ENCODE measurements around the gene ARL4D.

ARL4D gene

GRCh38 chr17:43367737-43368242 lies 31.0 kb upstream of the ARL4D start (continued):
- TF ChIP-seq ZNF513 (tag by site-specific recombination; IDR thresholded peaks at IDR 0.05): peak; percentile 40; the same call in 1 of the 2 replicates
- peak; percentile 99 for TF ChIP-seq ZNF366 (tag by site-specific recombination; conservative IDR thresholded peaks at IDR 0.05)
- peak; percentile 45; the same call in 1 of the 2 replicates for TF ChIP-seq MZF1 (tag by site-specific recombination; IDR thresholded peaks at IDR 0.05; ENCODE audit: borderline replicate concordance)
- TF ChIP-seq, protein P1, sequence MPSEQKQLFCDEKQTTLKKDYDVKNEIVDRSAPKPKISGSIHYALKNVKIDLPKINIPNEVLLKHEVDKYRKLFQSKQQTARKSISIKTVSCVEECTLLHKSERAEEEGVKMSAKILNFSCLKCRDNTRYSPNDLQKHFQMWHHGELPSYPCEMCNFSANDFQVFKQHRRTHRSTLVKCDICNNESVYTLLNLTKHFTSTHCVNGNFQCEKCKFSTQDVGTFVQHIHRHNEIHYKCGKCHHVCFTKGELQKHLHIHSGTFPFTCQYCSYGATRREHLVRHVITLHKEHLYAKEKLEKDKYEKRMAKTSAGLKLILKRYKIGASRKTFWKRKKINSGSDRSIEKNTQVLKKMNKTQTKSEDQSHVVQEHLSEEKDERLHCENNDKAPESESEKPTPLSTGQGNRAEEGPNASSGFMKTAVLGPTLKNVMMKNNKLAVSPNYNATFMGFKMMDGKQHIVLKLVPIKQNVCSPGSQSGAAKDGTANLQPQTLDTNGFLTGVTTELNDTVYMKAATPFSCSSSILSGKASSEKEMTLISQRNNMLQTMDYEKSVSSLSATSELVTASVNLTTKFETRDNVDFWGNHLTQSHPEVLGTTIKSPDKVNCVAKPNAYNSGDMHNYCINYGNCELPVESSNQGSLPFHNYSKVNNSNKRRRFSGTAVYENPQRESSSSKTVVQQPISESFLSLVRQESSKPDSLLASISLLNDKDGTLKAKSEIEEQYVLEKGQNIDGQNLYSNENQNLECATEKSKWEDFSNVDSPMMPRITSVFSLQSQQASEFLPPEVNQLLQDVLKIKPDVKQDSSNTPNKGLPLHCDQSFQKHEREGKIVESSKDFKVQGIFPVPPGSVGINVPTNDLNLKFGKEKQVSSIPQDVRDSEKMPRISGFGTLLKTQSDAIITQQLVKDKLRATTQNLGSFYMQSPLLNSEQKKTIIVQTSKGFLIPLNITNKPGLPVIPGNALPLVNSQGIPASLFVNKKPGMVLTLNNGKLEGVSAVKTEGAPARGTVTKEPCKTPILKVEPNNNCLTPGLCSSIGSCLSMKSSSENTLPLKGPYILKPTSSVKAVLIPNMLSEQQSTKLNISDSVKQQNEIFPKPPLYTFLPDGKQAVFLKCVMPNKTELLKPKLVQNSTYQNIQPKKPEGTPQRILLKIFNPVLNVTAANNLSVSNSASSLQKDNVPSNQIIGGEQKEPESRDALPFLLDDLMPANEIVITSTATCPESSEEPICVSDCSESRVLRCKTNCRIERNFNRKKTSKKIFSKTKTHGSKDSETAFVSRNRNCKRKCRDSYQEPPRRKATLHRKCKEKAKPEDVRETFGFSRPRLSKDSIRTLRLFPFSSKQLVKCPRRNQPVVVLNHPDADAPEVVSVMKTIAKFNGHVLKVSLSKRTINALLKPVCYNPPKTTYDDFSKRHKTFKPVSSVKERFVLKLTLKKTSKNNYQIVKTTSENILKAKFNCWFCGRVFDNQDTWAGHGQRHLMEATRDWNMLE (tag by site-specific recombination; conservative IDR thresholded peaks at IDR 0.05; ENCODE audit: low read depth): 0 out of 2 replicates have a peak, but pooled peaks have one; percentile 32
- TF ChIP-seq ZFHX2 (tag by site-specific recombination; conservative IDR thresholded peaks at IDR 0.05): peak; percentile 50
- TF ChIP-seq KLF8 (tag by site-specific recombination; IDR thresholded peaks at IDR 0.05): peak; percentile 39; the same call in 1 of the 2 replicates
- TF ChIP-seq ZNF610 (tag by site-specific recombination; IDR thresholded peaks at IDR 0.05; ENCODE audit: borderline replicate concordance): peak; percentile 72
- 0 out of 2 replicates have a peak, but pooled peaks have one; percentile 49 for TF ChIP-seq ZFP69B (tag by site-specific recombination; IDR thresholded peaks at IDR 0.05)
- TF ChIP-seq ZNF600 (tag by site-specific recombination; IDR thresholded peaks at IDR 0.05): peak; percentile 89
- TF ChIP-seq BCL6B (tag by site-specific recombination; IDR thresholded peaks at IDR 0.05): peak; percentile 84
- no peak for TF ChIP-seq ZEB2 (tag by site-specific recombination; IDR thresholded peaks at IDR 0.05)
- TF ChIP-seq BCL11A (tag by site-specific recombination; IDR thresholded peaks at IDR 0.05; ENCODE audit: low read depth): no peak
- peak; percentile 39; the same call in 1 of the 2 replicates for TF ChIP-seq ZSCAN23 (tag by site-specific recombination; IDR thresholded peaks at IDR 0.05)
- peak; percentile 87 for TF ChIP-seq ZSCAN30 (tag by site-specific recombination; IDR thresholded peaks at IDR 0.05)
- no peak for TF ChIP-seq ZNF175 (tag by site-specific recombination; IDR thresholded peaks at IDR 0.05)
- TF ChIP-seq ZBTB49 (tag by site-specific recombination; IDR thresholded peaks at IDR 0.05; ENCODE audit: low read depth): no peak
- TF ChIP-seq ZNF211 (tag by site-specific recombination; IDR thresholded peaks at IDR 0.05; ENCODE audit: low read depth): peak; percentile 32; the same call in 1 of the 2 replicates
- TF ChIP-seq, protein P2, sequence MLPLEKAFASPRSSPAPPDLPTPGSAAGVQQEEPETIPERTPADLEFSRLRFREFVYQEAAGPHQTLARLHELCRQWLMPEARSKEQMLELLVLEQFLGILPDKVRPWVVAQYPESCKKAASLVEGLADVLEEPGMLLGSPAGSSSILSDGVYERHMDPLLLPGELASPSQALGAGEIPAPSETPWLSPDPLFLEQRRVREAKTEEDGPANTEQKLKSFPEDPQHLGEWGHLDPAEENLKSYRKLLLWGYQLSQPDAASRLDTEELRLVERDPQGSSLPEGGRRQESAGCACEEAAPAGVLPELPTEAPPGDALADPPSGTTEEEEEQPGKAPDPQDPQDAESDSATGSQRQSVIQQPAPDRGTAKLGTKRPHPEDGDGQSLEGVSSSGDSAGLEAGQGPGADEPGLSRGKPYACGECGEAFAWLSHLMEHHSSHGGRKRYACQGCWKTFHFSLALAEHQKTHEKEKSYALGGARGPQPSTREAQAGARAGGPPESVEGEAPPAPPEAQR (tag by site-specific recombination; IDR thresholded peaks at IDR 0.05): peak; percentile 90; the same call in 1 of the 2 replicates
- TF ChIP-seq ZBTB8A (tag by site-specific recombination; IDR thresholded peaks at IDR 0.05): peak; percentile 69
- TF ChIP-seq ZNF2 (tag by site-specific recombination; IDR thresholded peaks at IDR 0.05): peak; percentile 84
- TF ChIP-seq KLF17 (tag by site-specific recombination; IDR thresholded peaks at IDR 0.05): peak; percentile 45; the same call in 1 of the 2 replicates
- TF ChIP-seq ZFP37 (tag by site-specific recombination; IDR thresholded peaks at IDR 0.05): peak; percentile 82
- TF ChIP-seq ZNF837 (tag by site-specific recombination; IDR thresholded peaks at IDR 0.05): no peak
- peak; percentile 92 for TF ChIP-seq ZNF776 (tag by site-specific recombination; IDR thresholded peaks at IDR 0.05; ENCODE audit: borderline replicate concordance)
- TF ChIP-seq KLF10 (tag by site-specific recombination; IDR thresholded peaks at IDR 0.05): peak; percentile 89
- TF ChIP-seq ZNF394 (tag by site-specific recombination; IDR thresholded peaks at IDR 0.05; ENCODE audit: borderline replicate concordance): peak; percentile 80
- TF ChIP-seq SCRT1 (tag by site-specific recombination; IDR thresholded peaks at IDR 0.05; ENCODE audit: borderline replicate concordance): no peak
- TF ChIP-seq ZNF629 (tag by site-specific recombination; IDR thresholded peaks at IDR 0.05): peak; percentile 64

Data from HEK293 (cell line).